SK-N-MC (cell line): ENCODE data around the gene USP35.

Experiments used
- EZH2 ChIP-seq: fragments of 200-600 bp; sonication (generic); IDR thresholded peaks from one replicate; pipeline ENCODE4 v1.6.1; 2017; ENCODE audit warnings: antibody characterized with exemption
- FOXP2 ChIP-seq: optimal IDR thresholded peaks from 2 replicates; pipeline ENCODE3; 2011; ENCODE audit warnings: mild to moderate bottlenecking, moderate library complexity; ENCODE audit not compliant: insufficient read depth; ENCODE audit errors: extremely low read length, control extremely low read depth
- POLR2AphosphoS5 ChIP-seq: IDR thresholded peaks from 2 replicates; pipeline ENCODE4 v1.6.1; 2012; ENCODE audit warnings: mild to moderate bottlenecking, low read depth, low read length, borderline replicate concordance

DNA sequence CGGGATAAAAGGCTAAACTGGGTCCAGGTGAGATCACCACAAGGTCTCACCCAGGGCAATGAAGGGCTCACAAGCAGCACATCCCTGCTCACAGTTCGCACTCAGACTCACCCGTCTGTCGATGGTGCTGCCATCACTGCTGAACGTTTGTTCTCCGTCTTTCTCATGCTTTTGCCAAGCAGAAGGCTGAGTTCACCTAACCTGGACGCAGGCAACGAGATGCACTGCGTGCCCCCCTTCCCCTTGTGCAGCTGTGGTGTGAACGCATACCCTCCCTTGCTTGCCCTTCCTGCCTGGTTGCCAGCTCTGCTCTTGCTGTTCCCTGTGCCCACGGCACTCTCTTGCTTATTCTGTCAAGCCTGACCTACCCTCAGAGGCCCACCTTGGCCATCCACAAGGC is 18.3 kb upstream of the USP35 start:
- TF ChIP-seq EZH2 (no peak), POLR2AphosphoS5 (no peak), FOXP2 (no peak)
